ENCODE results near the gene BTBD10.
"Not testable (repeated sequence)": the region's sequence is repeated elsewhere in the genome, so short reads cannot be mapped to it uniquely, and the experiment has no call there.

The BTBD10 gene

DNA sequence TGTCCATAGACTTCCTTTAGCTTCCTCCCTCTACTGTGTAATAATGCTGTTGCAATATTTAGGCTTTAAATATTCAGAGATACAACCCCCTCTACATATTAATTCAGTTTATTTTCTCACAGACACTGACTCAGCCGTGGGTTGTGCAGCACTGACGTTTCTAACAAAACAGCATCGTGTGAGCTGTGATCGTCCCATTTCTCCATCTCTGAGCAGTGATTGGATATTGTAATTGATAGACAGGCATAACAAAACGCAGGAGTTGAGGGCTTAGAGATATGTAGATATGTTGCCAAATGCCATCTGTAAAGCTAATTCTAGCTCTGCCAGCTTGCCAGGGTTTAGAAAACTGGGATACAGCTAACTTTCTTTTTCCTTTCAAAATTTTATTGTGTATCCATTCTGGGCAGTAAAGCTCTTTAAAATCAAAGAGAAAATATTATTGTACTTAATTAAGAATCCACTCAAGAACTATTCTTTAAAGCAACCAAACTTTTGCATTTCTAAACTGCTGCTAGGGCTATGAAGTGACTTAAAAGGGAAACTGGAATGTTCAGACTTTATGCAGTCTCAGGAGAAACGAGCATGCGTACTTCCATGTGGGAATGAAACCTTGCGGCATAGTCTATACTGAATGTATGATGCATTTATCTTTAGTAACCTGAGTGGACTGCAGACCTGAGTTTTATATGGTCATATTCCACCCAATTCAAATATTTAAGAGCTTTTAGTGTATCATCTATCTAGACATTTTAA is 22.7 kb downstream of the BTBD10 start:
- peak; percentile 83 to 92 for DNase-seq

DNA sequence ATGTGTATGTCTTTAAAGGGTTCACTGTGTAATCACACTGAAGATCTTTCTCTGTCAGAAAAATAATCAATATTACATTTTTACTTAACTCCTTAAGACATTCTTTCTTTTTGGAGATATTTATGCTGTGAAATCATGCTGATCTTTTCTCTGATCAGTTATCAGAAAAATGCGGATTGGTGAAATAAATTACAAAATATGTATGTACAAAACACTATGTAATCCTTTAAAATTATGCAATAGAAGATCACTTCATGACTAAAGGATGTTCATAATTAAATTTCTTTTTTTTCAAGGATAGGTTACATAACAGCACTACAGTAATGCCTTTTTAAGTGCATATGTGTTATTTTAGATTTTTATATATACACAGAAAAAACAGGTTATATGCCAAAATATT is 24.7 kb downstream of the BTBD10 start:
- no peak for DNase-seq

DNA sequence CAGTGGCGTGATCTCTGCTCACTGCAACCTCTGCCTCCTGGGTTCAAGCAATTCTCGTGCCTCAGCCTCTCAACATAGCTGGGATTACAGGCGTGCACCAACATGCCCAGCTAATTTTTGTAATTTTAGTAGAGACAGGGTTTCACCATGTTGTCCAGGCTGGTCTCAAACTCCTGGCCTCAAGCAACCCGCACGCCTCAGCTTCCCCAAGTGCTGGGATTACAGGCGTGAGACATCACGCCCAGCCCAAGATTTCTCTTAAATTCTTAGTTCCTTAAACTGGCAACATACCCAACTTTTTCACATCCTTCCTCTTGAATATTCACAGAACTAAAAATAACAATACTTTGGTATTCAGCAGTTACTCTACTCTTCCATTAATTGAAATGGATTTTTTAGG is 26.2 kb downstream of the BTBD10 start:
- not testable (repeated sequence) for DNase-seq

DNA sequence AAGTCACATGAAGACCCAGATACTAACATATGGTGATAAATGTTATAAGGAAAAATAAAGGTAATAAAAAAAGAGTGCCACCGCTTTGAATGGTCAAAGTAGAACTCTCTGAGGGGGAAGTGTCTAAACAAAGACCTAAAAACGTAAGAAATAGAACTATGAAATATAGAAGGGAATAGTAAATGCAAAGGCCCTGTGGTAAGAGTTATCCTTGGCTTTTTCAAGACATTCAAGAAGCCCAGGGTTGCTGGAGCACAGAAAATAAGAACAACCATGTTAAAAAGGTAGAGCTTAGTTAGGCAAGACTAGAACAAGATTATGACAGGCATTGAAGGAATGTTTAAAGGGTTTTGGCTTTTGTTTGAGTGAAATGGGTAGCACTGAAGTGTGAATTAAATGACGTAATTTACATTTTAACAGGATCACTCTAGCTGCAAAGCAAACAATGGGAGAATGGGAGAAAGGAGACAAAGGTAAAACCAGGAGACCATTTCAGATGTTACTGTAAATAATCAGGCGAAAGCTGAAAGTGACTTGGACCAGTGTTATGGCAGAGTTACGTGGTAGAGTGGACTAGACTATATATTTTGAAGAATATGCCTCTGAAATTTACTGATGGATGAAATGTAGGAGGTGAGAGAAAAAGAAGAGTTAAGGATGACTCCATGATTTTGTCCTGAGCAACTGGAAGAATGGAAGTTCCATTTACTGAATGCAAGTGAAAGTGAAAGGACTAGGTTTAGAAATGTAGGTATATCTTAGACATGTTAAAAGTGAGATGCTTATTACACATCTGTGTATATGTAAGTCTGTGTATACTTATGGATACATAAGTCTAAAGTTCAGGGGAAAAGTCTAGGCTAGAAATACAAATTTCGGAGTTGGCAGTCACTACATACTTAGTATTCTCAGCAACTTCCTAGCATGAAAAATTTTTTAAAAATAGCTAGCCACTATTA is 28.5 kb downstream of the BTBD10 start:
- no peak for DNase-seq

DNA sequence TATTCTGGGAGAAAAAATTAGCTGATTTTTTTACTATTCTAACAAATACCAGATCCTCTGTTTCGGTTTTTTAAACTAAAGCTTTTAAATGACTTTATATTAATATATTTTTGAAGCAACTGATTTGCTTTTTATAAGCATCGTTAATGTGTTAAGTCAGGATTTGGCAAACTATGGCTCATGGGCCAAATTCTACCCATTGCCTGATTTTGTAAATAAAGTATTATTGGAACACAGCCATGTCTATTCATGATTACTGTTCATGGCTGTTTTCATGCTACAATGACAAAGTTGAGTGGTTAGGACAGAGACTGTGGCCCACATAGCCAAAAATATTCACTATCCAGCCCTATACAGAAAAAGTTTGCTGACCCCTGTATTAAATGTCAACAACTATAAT is 29.6 kb downstream of the BTBD10 start:
- DNase-seq = no peak

DNA sequence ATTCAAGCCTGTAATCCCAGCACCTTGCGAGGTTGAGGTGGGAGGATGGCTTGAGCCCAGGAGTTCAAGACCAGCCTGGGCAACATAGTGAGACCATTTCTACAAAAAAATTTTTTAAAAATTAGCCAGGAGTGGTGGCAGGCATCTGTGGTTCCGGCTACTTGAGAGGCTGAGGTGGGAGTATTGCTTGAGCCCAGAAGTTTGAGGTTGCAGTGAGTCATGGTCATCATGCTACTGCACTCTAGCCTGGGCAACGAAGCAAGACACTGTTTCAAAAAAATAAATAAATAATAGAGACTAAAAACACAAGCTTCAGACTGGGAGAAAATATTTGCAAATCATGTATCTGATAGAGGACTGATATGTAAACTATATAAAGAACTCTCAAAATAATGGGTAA is 33.2 kb downstream of the BTBD10 start:
- DNase-seq = no peak

DNA sequence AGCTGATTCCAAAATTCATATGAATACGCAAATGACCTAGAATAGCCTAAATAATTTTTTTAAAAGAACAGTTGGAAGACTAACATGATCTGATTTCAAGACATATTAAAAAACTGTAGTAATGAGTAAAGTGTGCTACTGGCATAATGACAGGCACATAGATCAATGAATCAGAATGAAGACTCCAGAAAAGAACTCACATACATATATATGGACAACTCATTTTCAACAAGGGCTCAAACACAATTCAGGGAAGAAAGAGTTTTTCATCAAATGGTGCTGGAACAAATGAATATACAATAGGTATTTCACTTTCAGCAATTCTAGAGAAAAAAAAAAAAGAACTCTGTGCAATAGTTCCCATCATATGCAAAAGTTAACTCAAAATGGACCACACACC is 33.7 kb downstream of the BTBD10 start:
- DNase-seq = no peak

DNA sequence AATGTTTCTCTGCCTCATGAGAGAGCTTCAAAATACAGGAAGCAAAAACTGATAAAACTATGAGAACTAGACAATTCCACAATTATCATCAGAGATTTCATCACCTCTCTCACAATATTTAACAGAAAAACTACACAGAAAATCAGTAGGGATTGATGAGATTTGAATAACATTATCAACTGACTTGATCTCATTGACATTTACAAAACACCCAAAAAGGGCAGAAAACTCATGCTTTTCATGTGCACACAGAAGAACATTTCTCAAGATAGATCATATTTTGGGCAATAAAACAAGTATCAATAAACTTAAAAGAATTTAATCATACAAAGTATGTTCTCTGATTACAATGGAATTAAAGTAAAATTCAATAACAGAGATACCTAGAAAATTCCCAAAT is 35.6 kb downstream of the BTBD10 start:
- no peak for DNase-seq

DNA sequence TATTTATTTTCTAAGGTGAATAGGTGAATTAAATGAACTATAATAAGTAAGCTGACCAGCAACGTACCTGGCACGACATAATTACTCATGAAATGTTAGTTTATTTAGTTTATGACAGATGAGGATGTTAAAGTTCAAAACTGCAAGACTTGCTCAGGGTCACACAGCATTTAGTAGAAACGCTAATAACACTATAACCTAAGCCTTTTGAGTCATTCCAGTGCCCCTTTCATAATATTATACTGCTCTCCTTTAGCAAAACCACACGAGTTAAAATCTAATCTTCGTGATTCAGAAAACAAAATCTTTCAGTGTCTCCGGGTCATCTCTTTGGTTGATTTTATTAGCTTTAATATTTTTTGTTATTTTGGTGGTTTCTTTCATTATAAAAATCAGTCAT is 39.6 kb downstream of the BTBD10 start:
- DNase-seq = no peak

DNA sequence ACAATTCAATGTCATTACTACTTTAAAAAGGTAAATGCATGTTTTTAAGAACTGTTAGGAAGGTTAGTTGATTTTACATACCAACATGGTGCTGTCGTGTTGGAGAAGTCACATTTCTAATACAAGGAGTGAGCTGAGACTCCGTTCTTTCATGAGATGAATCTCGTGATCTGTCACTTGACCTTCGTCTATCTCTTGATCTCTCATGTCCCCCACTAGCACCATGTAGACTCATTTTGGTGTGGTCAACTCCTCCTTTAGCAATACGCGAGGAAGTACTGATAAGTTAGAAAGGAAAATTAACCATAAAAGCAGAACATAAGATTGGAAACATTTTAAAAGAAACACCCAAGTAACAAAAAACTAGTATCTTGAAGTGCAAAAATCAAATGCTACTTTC is 41.5 kb downstream of the BTBD10 start:
- no peak for DNase-seq

DNA sequence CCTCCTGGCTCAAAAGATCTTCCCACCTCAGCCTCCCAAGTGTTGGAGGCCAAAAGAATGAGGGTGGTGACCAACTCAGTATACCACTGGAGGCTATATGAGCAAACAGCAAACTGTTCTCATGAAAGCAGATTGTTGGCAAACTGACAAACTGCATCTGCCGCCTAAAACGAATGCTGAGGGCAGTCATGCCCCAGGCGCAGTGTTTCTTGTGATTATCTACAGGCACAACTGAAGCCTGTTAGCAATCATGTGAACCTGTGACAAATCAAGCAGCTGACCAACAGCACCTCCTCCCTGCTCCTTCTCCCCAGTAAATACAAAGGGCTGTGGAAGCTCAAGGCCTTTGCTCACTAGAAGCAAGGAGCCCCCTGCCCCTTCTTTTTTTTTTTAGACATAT is 47.8 kb downstream of the BTBD10 start:
- DNase-seq = no peak

DNA sequence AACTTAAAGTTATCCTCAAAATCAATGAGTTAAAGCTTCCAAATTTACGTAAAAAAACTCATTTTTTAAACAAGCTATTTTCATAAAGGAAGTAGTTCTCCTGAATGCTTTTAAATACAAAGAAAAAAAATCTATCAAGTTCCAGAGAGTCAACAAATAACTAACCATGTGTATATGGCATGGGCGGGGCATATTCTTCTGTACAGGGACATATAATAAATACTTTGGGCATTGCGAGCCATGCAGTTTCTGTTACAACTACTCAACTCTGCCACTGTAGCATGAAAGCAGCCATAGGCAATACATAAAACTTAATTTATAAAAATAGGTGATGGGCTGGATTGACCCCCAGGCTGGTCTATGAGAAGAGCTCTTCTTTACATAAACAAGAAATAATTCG is 57.8 kb downstream of the BTBD10 start:
- DNase-seq = no peak

DNA sequence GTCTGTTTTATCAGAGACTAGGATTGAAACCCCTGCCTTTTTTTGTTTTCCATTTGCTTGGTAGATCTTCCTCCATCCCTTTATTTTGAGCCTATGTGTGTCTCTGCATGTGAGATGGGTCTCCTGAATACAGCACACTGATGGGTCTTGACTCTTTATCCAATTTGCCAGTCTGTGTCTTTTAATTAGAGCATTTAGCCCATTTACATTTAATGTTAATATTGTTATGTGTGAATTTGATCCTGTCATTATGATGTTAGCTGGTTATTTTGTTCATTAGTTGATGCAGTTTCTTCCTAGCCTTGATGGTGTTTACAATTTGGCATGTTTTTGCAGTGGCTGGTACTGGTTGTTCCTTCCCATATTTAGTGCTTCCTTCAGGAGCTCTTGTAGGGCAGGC is 64.7 kb downstream of the BTBD10 start:
- not testable (repeated sequence) for DNase-seq

DNA sequence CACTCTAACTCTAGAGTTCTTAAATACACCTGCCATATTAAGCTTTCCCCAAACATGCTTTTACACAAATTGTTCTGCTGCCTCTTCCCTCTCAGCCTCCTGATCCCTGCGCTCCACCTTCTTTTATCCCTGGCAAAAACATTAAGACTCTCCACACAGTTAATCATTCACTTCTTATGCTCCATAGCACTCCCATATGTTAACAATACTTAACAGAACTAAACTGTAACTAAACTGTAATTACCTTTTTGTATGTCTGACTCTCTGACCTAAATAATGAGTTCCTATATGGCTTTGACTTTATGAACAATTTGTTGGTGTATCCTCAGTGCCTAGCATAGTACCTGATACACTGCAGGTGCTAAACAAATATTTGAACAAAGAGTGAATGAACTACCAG is 71.8 kb downstream of the BTBD10 start:
- DNase-seq = no peak

DNA sequence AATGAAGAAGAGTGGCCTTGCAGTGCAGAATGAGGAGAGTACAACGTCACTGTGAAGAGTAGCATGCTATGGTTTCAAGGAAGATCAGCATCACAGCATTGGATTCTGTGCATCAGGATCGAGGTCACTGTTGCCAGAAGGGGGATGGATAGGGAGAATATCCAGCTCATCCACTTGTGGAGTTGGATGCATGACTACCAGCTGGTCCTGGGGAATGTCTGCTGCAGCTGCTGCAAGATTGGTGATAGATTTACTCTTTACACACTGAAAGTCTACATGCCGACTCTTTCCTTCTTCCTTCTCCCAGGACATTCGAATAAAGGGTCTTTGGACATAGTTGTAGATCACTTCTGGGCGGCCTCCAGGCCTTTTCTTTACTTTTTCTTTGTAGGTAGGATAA is 74.3 kb downstream of the BTBD10 start:
- DNase-seq = no peak

DNA sequence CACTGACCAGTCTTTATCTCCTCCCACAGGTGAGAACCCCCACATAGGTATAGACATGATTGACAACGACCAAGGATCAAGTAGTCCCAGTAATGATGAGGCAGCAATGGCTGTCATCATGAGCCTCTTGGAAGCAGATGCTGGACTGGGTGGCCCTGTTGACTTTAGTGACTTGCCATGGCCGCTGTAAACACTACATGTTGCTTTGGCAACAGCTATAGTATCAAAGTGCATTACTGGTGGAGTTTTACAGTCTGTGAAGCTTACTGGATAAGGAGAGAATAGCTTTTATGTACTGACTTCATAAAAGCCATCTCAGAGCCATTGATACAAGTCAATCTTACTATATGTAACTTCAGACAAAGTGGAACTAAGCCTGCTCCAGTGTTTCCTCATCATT is 76.5 kb downstream of the BTBD10 start:
- no peak for DNase-seq

DNA sequence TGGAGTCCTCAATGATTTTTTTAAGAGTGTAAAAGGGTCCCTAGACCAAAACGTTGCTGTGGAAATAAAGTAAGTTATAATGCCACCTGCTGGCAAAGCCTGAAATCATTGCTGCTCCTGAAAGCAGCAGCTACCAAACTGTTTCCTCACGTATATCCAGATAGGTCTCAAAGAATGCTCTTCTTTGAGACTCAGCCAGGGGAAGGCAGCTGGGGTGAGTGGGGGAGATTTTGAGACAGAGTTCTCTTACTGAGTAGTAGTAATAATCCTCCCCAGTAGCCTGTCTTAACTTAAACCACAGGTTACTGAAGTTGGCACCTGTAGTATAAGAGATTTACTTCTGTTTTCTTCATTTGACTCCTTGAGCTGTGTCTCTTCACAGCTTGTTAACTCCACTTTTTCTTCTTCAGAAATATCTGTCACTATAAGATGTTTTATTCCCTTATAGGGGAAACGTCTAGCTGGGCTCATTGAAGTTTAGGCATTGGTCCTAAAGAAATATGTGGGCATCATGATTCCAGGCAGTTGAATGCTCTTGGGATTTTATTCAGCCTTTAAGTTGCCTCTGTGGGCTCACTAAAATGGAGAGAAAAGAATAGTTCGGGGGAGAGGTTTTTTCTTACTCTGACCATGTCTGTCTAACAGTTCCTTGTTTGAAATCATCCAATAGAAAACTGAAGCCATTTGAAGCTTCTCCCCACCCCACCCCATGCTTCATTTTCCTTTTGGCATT is 77.9 kb downstream of the BTBD10 start:
- DNase-seq = no peak

DNA sequence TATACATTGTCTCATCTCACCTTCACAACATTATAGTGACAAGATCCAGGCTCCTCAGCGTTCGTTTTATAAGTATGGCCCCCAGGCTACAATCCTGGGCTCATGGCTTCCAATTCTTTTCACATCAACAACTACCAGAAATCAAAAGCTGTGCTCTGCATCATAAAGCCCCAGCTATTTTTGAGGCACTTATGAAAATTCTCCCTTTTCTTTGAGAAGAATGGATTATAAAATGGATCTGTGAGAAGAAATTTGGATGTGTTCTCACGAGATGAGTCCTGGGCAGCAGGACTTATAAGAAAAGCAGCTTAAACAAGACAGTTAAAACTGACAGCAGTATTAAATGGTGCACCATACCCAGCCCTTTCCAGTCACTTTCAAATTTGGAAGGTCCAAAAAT is 80.3 kb downstream of the BTBD10 start:
- no peak for DNase-seq

DNA sequence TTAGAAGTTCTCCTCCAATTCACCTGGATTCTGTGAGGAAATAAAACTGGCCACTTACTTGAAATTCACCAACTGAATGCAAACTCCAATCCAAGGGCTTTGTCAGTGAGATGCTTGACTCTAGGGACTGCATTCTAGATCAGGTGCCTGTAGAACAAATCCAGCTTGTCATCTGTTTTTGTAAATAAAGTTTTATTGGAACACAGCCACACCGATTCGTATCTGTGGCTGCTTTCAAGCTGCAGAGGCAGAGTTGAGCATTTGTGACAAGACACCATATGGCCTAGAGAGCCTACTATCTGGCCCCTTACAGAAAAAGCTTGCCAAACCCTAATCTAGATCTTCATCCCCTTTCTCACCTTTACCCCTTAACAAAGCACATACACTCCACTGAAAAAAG is 82.3 kb downstream of the BTBD10 start:
- DNase-seq = no peak

DNA sequence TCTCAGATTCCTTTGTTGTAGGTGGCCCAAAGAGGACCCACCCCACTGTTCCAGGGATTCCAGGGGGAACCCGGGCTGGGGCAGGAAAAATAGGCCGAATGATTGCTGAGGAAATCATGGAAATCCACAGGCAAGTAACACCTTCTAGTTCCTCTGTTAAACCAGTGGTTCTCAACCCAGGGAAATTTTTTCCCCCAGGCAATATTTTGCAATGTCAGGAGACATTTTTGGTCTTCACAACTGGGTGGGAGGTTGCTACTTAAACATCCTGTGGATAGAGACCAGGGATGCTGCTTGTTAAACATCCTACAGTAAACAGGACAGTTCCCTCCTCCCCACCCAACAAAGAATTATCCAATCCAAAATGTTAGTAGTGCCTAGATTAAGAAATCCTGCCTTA is 84.7 kb downstream of the BTBD10 start:
- DNase-seq = no peak

DNA sequence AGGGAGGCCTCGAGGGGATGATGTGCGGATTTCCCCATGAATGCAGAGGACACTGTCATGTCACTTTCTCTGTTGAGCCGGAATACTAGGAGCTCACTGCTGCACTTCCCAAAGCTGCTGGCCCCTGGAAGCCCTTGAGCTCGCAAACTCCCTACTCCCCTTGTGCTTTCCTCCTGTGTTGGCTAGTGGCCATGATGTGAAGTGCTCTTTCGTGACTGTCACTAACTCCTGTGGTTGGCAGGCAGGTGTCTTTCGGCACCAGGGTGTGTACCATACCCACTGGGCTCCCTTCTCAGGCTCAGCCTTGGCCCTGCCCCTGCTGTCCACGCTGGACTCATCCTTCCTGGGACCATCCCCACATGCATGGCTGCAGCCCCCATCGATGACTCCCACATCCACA is 86.2 kb downstream of the BTBD10 start:
- no peak for DNase-seq

DNA sequence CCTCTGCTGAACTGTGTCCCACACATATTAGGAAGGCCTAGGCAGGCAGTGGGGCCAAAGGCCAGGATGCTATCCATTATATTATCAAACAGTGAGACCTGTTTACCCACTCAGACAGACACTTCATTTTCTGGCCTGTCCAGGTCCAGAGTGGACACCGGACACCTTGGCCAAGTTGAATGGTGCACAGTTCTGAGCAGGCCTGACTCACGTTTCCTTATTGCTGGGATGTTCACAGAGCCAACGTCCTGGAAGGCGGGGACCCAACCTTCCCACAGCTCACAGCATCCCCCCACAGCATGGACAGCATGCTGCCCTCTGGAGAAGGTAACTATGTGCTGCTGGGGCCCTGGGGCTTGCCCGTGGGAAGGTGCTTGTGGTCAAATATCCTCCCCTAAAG is 86.6 kb downstream of the BTBD10 start:
- DNase-seq = no peak

DNA sequence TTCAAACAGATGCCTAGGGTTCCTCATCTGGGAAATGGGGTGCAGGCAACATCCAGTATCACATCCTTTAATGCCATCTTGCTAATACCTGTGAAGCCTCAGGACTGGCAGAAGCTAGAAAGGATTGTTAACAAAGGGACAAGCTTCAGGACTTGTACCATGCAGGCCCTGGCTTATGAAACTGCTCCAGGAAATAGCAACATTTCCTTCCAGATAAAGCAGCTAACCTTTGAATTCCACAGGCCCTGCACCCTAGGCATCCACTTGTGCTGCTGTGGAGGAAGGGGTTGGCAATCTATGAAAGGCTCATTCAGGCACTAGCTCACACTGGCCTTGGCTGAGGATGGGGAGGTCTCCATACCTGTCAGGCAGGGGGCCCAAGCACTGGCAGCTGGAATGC is 87.2 kb downstream of the BTBD10 start:
- DNase-seq = no peak

DNA sequence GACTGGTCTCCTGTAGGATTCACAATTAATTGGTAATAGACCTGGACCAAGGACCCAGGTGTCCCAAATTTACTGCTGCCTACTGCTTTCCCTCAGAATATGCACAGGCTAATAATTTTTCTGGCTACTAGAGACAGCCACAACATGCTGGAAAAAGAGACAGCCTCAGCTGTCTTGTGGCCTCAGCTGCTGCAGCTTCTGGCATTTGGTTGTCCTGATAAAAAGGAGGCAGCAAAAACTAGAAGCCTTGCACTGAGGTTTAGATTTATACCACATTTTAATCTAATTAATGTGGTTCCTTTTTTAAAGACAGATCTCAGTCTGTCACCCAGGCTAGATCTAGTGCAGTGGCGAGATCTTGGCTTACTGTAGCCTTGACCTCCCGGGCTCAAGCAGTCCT is 89.8 kb downstream of the BTBD10 start:
- DNase-seq = no peak
